H1 (cell line): Measurements from ENCODE around the gene PHGDH. TPM values are rescaled to one million over a fixed set of nuclear protein-coding genes. Genes with fewer than 3 reads are reported as not detected.

Experiments used
- HDAC6 ChIP-seq: IDR thresholded peaks from one replicate; pipeline ENCODE4 v1.7.1; 2012; ENCODE audit warnings: low read depth, mild to moderate bottlenecking, inconsistent platforms, low read length, moderate library complexity
- MAX ChIP-seq: IDR thresholded peaks from 2 replicates; pipeline ENCODE4 v1.6.1; 2012; ENCODE audit warnings: inconsistent platforms
- POLR2AphosphoS5 ChIP-seq: IDR thresholded peaks from 2 replicates; pipeline ENCODE4 v1.6.1; 2011; ENCODE audit warnings: low read depth, low read length
- RNF2 ChIP-seq: fragments of 200-900, 300-1000 bp; sonication (generic); IDR thresholded peaks from 2 replicates; pipeline ENCODE4 v1.7.1; 2016; ENCODE audit warnings: borderline replicate concordance, low read depth, mild to moderate bottlenecking, antibody characterized with exemption, low read length; ENCODE audit not compliant: poor library complexity, severe bottlenecking; ENCODE audit errors: missing control alignments
- polyA plus RNA-seq, 7 experiments: library from polyadenylated mRNA; depleted of rRNA in 3 of 7; stranded (reverse) in 5 of 7; unstranded in 2 of 7; fragments of >200 nt in 5 of 7; fragments of 200-250 nt in 2 of 7; gene quantifications; 1 replicate in 5 of 7; 2 replicates in 1 of 7; 4 replicates in 1 of 7; pipeline versions ENCODE4 v1.2.1 to v1.2.3, GENCODE V29; 2011 to 2013; ENCODE audit warnings: missing spikeins in 2 of 7, mixed read lengths in 2 of 7
- total RNA-seq: library from RNA; stranded (reverse); fragmentation: NEBNext Ultra II Directional; extraction: Animal tissue kit (Norgen Biotek cat#: 25700); gene quantifications from 2 replicates; pipeline ENCODE4 v1.2.1, GENCODE V29; 2021
- TF ChIP-seq, protein P1 (sequence below): IDR thresholded peaks from 2 replicates; pipeline ENCODE4 v1.6.1; 2012; ENCODE audit warnings: low read length, inconsistent platforms

Gene PHGDH
- total and polyA plus RNA-seq, 2 of the 8 experiments (the other 6 are each of a cell fraction or from before 2014, with no cell fraction given) = 358 to 687 TPM

GRCh38 chr1:119781434-119782210, 69.9 kb downstream of the PHGDH start (continued):
- TF ChIP-seq, protein P1, sequence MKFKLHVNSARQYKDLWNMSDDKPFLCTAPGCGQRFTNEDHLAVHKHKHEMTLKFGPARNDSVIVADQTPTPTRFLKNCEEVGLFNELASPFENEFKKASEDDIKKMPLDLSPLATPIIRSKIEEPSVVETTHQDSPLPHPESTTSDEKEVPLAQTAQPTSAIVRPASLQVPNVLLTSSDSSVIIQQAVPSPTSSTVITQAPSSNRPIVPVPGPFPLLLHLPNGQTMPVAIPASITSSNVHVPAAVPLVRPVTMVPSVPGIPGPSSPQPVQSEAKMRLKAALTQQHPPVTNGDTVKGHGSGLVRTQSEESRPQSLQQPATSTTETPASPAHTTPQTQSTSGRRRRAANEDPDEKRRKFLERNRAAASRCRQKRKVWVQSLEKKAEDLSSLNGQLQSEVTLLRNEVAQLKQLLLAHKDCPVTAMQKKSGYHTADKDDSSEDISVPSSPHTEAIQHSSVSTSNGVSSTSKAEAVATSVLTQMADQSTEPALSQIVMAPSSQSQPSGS = no peak
- TF ChIP-seq RNF2 (no peak), MAX (no peak), POLR2AphosphoS5 (no peak), HDAC6 (no peak)
